ENCODE measurements around the gene MYO1F. TPM values are rescaled to one million over a fixed set of nuclear protein-coding genes. Genes with fewer than 3 reads are reported as not detected.

Gene MYO1F
- total RNA-seq, 1 experiment from 2014 or later = not detected

DNA sequence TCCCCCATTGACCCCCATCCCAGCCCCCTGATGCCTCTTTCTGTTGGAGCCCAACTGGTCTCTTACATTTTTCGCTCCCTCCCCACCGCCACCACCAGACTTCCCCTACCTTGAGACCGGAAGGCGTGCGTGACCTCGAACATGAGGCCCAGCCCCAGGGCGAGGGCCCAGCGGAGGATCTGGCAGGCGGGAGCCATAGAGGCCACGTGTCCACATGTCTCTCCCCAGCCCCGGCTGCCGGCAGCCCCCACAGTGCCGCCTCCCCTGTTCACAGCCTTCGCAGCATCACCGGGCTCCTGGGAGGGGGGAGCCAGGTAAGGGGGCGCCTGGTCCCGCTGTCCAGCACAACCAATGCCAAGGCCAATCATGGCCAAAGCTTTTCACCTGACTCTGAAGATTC is 28.3 kb upstream of the MYO1F start:
- TF ChIP-seq, protein P1, sequence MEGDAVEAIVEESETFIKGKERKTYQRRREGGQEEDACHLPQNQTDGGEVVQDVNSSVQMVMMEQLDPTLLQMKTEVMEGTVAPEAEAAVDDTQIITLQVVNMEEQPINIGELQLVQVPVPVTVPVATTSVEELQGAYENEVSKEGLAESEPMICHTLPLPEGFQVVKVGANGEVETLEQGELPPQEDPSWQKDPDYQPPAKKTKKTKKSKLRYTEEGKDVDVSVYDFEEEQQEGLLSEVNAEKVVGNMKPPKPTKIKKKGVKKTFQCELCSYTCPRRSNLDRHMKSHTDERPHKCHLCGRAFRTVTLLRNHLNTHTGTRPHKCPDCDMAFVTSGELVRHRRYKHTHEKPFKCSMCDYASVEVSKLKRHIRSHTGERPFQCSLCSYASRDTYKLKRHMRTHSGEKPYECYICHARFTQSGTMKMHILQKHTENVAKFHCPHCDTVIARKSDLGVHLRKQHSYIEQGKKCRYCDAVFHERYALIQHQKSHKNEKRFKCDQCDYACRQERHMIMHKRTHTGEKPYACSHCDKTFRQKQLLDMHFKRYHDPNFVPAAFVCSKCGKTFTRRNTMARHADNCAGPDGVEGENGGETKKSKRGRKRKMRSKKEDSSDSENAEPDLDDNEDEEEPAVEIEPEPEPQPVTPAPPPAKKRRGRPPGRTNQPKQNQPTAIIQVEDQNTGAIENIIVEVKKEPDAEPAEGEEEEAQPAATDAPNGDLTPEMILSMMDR (IDR thresholded peaks at IDR 0.05; ENCODE audit: unreplicated experiment) = no peak
- no peak for DNase-seq
- peaks cover 11% of the 10 kb centered on the region for H3K4me1 Mint-ChIP-seq (ENCODE audit: low read depth, unreplicated experiment)
- H3K36me3 Mint-ChIP-seq (ENCODE audit: insufficient read depth, unreplicated experiment) = peaks cover 4% of the 10 kb centered on the region
- BruUV-seq (replicated peaks) = no TSS peak
- H3K9me3 Mint-ChIP-seq (ENCODE audit: low read depth, unreplicated experiment) = no peaks in the 10 kb centered on the region
- peaks cover 44% of the 10 kb centered on the region for H3K27me3 Mint-ChIP-seq (ENCODE audit: unreplicated experiment)
- no peak overlapping the region for H3K27ac Mint-ChIP-seq (ENCODE audit: unreplicated experiment)
- intact Hi-C loops (cut with micrococcal nuclease; ENCODE audit: unreplicated experiment) = no loop called here
- CTCF ChIA-PET = interaction anchor here (0.5 kb wide), 1 partner anchor 130 kb away, joined by 4 read pairs; no protein-coding TSS in a partner anchor
- no peak overlapping the region for H3K4me3 Mint-ChIP-seq (ENCODE audit: low read depth, unreplicated experiment)

GRCh38 chr19:8601796-8602195 is 24.6 kb upstream of the MYO1F start:
- no peak overlapping the region for H3K27ac Mint-ChIP-seq (ENCODE audit: unreplicated experiment)
- H3K4me3 Mint-ChIP-seq (ENCODE audit: low read depth, unreplicated experiment) = no peak overlapping the region
- CTCF ChIA-PET = interaction anchor here (0.7 kb wide), 1 partner anchor 33 kb away, joined by 4 read pairs; no protein-coding TSS in a partner anchor
- no peaks in the 10 kb centered on the region for H3K4me1 Mint-ChIP-seq (ENCODE audit: low read depth, unreplicated experiment)
- no TSS peak for BruUV-seq (replicated peaks)
- intact Hi-C loops (cut with micrococcal nuclease; ENCODE audit: unreplicated experiment) = no loop called here
- peaks cover 15% of the 10 kb centered on the region for H3K27me3 Mint-ChIP-seq (ENCODE audit: unreplicated experiment)
- no peaks in the 10 kb centered on the region for H3K9me3 Mint-ChIP-seq (ENCODE audit: low read depth, unreplicated experiment)
- TF ChIP-seq, protein P1 (IDR thresholded peaks at IDR 0.05; ENCODE audit: unreplicated experiment) = no peak
- no peak for DNase-seq
- H3K36me3 Mint-ChIP-seq (ENCODE audit: insufficient read depth, unreplicated experiment) = no peaks in the 10 kb centered on the region

- Mint-ChIP-seq H3K27me3 (ENCODE audit: unreplicated experiment) (peaks cover 17% of the 10 kb centered on the region), H3K27ac (ENCODE audit: unreplicated experiment) (no peak overlapping the region), H3K36me3 (ENCODE audit: insufficient read depth, unreplicated experiment) (no peaks in the 10 kb centered on the region), H3K4me3 (ENCODE audit: low read depth, unreplicated experiment) (no peak overlapping the region), H3K4me1 (ENCODE audit: low read depth, unreplicated experiment) (no peaks in the 10 kb centered on the region), H3K9me3 (ENCODE audit: low read depth, unreplicated experiment) (no peaks in the 10 kb centered on the region)
- TF ChIP-seq, protein P1 (IDR thresholded peaks at IDR 0.05; ENCODE audit: unreplicated experiment) = no peak
- CTCF ChIA-PET = no interaction called here
- no peak for DNase-seq
- intact Hi-C loops (cut with micrococcal nuclease; ENCODE audit: unreplicated experiment) = no loop called here
- no TSS peak for BruUV-seq (replicated peaks)
These were observed 23.6 kb upstream of the MYO1F start for GRCh38 chr19:8600816-8601215.

- CTCF ChIA-PET = no interaction called here
- intact Hi-C loops (cut with micrococcal nuclease; ENCODE audit: unreplicated experiment) = no loop called here
- TF ChIP-seq, protein P1 (IDR thresholded peaks at IDR 0.05; ENCODE audit: unreplicated experiment) = no peak
- Mint-ChIP-seq H3K27ac (ENCODE audit: unreplicated experiment) (no peak overlapping the region), H3K4me1 (ENCODE audit: low read depth, unreplicated experiment) (no peaks in the 10 kb centered on the region), H3K9me3 (ENCODE audit: low read depth, unreplicated experiment) (no peaks in the 10 kb centered on the region), H3K27me3 (ENCODE audit: unreplicated experiment) (peaks cover 23% of the 10 kb centered on the region), H3K4me3 (ENCODE audit: low read depth, unreplicated experiment) (no peak overlapping the region), H3K36me3 (ENCODE audit: insufficient read depth, unreplicated experiment) (no peaks in the 10 kb centered on the region)
- no peak for DNase-seq
- no TSS peak for BruUV-seq (replicated peaks)
These were observed 22.8 kb upstream of the MYO1F start for GRCh38 chr19:8600064-8600463.

Measured in Calu3 (cell line).